GM19467 (cell line): ENCODE data around the gene NAA40.

Experiments used
- ATAC-seq: cut with Tn5 transposase; IDR thresholded peaks from one replicate; pipeline ENCODE4 v1.9.1; 2021; ENCODE audit warnings: mild to moderate bottlenecking, moderate library complexity; ENCODE audit not compliant: unreplicated experiment

The NAA40 gene

DNA sequence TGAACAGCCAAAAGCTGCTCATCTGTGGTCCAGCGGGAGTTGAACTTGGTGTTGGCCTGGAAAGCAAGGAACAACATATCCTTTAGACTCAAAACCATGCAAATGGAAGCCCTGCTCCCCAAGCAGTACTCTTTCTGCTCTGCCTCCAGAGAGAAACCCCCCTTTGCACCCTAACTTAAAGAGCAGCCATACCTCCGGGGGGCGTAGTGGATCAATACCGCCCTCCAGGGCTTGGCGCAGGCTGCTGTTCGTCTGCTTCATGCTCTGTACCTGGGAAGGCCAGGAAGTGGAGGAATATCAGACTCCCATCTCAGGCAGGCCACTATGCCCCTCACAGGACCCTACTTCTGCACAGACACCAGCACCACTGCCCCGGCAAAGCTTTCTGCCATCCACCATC is 26.1 kb upstream of the NAA40 start:
- ATAC-seq: no peak

DNA sequence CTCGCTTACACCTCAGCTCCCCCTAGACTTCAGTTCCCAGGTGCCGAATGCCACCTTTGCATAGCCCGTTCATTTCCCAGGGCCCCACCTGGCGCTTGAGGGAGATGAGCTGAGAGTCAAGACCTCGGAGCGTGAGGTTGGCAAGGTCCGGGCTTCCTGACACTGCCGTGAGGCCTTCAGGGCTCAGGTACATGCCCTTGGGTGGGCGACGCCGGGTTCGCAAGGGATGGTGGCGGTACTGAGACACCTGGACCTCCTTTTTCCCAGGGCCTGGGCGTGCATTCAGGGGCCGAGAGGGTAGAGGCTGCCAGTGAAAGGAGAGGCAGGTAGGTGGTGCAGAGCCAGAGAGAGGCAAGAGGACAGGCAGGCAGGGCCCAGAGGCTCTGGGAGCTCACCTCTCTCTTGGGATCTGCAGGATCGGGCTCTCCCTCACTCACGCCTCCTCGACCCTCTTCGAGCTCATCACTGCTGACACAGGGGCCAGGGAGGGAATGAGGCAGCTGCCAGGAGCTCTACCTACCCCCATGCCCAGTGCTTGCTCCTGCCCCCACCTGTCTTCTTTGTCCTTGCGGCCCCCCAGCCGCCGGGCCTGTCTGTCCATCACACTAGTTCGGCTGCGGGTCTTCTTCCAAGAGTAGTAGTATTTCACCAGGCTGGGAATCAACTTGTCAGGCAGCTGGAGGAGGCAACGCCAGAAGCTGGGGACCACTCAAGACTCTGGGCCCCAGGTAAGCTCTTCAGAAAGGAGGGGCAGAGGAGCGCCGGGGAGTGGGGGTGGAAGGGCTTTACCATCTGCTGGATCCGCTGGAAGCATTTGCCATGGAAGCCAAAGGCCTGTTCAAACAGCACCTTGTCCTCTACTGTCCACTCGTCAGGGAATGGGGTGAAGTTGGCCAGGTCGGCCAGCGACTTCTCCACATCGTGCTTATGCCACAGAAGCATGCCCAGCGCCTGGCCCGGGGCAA is 24.7 kb upstream of the NAA40 start:
- no peak for ATAC-seq

DNA sequence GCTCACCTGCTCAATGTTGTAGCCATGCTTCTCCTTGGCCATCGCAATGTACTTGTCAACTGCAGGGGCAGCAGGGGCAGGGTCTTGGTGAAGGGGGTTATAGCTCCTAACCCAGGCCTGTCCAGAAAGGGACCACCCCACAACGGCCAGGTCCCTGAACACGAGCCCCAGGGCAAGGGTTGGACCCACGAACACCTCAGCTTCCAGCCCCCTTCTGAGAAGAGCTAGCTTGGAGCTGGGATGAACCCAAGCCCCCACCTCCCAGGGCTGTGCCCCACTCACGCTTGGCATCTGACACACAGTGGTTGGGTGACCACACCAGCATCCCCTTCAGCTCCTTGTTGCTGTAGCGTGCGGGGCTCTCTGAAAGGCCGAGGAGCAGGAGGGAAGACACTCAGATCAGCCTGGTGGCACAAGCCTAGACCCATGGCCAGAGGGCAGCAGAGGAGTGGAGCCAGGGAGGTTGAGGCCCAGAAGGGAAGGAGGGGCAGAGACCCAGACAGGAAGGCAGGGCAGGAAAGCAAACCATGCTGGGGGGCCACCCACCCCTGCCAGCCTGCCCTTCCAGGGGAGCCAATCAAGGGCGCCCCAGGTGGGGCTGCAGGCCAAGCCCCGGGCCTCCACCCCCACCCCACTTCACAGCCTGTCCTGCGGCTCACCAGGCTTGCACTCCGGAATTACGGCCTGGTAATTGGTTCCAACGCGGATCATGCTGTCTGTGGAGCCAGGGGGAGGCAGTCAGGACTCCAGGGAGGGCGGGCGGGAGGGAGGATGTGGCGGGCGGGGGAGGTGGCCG is 23.7 kb upstream of the NAA40 start:
- no peak for ATAC-seq

DNA sequence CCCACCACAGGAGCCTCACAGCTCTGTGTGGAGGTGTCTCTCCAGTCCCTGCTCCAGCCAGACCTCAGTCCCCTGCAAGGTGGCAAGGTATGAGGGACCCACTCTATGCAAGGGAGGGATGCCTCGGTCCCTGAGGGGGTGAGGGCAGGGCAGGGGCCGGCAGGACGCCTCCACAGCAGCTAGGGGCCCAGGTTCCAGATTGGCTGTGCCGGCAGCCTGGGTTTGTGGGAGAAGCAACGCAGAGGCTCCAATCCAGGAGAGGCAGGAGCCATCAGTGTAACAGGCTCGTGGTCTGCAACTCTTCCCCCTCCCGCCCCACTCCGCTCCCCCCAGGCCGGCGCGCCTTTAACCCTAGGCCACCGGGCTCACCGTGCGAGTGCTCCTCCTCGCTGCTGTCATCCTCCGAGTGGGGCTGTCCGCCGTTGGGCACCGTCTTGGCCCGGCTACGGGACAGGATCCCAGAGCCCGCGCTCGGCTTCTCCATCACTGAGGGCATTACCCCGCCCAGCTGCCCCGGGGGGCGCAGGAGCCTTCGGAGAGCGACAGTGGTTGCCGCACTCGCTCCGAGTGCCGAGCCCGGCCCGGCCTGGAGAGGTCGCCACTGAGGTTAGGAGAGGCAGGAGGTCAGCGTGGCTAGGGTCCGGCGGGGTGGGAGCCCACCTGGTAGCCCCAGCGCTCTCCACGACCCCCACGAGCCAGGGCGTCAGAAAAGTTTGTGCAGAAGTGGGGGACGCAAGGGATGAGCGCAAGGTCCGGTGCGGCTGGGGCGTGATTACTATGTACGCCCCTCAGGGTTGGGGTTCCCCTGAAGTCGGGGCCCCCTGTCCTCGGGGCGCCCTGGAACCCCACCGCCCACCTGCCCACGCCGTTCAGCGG is 22.6 kb upstream of the NAA40 start:
- no peak for ATAC-seq

DNA sequence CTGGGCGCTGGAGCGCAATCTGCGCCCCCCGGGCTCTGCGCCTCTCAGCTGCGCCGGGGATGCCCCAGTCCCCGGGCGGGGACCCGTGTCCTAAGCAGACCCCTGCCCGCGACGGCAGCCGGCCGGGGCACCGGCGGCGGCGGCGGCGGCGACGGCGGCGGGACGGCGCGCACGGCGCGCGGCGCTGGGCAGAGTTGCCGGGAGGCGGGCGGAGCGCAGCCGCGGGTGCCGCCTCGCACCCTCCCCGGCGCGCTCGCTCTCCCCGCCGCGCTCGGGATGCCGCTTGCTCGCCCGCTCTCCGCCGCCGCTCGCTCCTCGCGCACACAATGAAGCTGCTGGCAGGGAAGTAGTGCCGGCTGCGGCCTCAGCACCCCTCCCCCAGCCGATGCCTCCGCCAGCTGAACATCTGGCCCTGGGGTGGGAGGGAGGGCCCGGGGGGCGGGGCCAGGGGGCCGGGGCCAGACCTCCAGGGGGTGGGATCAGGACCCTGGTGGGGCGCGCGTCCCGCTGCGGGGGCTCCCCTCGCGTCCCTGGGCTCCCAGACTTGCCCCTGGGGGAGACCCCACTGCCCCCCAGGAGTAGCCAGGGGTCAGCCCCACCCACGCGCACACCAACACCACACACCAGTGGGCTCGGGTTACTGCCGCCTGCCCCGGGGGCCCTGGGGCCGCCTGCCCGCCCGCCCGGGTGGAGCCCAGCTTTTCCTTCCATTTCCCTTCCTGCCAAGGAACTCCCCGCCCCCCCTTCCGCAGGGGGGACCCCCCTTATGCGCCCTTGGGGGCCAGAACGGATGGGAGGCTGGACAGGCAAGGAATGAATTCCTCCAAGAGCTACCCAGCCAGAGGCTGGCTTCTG is 21.7 kb upstream of the NAA40 start, which contains the start of gene RCOR2:
Gene RCOR2 (minus strand): TSS at position 328 of the 855 bp plus-strand sequence. CDS start 708 bp downstream, outside the sequence.
- no peak for ATAC-seq

DNA sequence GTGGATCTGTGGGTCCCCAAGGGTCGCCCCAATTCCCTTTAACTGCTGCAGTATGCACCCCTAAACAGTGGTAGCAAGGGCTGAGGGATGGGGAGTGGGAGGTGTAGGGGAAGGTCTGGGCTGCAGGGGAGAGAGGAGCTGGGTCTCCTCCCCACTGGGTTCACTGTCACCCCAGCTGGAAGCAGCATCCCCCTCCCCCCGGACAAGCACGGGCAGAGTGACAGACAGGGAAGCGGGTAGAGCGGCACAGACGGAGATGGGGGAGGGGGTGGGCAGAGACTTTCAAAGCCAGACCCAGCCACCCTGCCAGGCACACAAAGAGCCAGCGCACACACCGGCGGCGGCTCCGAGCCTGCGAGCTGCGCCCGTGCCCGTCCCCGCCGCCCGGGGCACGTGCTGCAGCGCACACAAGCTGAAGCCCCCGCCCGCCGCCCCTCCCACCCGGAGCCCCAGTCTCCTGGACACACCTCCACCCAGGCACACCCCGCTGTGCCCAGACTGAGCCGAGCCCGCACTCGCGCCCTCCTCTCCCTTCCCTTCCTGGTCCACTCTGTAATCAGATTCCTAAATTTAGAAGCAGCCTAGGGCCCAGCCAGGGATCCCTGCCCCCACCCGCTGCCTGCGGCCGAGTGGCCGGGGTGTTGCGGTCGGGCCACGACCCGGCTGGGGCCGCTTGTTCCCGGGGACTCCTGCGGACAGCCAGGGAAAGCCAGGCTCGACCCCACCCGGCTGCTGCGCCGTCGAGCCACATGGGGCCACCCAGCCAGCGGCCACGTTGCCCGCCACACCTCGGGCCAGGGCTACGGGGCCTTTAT is 20.9 kb upstream of the NAA40 start:
- no peak for ATAC-seq

DNA sequence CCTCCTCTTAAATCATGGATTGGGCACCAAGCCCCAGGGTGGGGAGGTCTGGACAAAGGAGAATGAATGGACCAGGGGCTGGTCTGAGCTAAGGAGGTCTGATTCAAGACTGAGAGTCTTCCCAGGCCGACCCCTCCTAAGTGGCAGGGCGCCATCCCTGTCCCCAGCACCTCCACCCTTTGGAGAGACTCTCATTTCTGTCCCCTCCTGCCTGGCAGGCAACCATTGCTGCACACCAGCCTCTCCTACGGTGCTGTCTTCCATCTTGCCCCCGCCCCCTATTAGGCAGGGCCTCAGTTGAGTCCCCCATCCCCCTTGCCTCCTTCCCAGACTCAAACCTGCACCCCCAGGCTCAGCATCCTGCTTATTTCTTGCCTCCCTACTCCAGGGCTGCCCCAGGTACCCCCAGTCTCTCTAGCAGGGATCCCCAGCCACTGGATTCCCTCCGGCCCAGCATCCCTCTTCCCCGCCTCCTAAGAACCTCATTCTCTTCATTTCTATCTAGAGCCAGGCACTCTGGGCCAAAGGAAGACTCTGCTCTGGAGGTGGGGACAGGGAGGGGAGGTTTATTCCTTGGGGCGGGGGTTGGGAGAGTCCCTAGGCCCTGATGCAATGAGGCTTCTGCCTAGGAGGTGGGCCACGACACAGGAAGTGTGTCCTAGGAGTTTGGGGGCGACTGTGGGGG is 20.2 kb upstream of the NAA40 start:
- no peak for ATAC-seq

DNA sequence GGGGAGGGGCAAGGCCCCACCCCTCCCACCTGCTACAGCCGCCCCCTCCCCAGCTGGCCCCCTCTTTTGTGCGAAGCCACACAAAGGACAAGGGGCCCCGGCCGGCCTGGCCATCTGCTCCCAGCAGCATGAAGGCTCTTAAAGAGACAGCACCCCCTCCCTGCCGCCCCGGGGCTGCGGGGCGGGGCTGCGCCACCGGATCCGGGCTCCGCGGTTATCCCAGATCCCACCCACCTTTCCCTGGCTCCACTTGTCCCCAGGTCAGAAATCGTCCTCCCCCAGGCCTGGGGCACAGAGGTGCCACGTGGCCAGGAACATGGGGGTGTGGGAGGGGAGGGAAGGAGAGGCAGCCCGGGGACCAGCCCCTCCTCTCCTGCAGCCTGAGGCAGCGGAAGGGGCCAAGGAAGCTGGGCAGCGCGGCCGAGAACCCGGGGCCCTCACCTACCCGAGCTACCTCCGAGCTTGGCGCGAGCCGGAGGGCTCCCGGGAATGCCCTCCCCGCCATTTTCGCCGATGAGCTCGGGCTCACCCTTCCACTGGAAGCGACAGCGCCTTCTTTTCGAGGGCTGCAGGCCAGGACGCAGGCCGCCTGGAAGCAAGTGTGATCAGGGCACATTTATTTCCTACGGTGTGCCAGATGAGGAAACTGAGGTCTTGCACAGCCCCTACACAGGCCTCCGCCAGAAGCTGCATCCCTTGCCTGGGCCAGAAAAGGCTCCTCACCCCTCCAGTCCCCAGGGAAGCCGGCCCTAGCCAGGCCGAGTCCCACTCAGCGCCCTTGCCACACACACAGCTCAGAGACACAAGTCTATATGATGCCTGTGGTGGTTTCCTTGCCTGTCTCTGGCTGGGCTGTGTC is 19.3 kb upstream of the NAA40 start:
- ATAC-seq: no peak

DNA sequence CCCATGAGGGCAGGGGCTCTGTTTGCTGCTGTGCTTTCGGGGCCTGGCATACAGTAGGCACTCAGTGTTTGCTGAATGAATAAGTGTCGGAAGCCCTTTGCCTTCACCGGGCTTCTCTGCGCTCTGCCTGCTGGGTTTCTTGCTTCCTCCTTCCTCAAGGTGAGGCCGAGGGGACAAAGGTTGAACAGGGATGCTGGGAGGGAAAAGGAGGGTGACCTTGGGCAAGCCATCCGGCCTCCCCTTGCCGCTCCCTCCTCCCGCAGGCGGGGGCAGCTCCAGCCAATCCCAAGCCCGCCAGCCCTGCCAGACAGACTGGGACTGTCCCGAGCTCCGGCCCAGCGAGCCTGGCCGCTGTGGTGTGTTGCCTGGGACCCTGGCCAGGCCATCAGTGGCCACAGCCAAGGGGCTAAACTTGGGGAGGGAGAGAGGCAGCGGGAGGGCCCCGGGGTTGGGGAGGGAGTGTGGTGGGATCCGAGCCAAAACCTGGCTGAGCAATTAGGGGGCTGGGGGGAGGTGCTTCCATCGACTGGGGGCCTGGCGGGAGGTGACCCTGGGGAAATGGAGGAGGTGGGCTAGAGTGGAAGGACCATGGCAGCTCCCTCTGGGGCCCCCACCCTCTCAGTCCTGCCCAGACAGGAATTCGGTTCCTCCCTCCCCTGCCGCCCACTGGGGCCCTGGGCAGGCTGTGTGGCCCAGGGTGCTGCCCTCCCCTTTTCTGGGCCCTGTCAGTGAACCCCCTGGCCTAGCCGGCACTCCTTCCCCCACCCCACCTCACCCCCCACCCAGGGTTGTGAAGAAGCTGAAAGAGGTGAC is 18.5 kb upstream of the NAA40 start:
- ATAC-seq: no peak

DNA sequence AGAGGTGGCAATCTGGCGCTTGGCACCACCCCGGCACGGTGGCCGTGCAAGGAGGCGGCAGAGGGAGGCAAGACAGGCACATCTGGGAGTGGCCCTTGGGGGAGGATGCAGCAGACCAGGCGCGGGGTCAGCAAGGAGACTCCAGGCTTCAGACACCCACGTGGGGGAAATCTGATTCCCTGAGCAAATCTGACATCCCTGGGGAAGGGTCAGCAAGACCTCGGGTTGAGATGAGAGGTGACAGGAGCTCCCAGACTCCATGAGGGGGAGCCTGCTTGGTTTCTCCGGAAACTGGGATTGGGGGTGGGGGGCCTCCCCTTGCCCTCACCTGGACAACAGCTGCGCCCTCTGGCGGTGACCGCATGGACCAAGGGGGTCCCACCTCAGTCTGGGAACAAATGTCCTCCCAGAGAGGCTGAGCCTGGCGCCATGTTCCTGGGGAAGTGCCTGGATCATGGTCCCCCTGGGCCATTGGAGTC is 17.8 kb upstream of the NAA40 start:
- no peak for ATAC-seq

DNA sequence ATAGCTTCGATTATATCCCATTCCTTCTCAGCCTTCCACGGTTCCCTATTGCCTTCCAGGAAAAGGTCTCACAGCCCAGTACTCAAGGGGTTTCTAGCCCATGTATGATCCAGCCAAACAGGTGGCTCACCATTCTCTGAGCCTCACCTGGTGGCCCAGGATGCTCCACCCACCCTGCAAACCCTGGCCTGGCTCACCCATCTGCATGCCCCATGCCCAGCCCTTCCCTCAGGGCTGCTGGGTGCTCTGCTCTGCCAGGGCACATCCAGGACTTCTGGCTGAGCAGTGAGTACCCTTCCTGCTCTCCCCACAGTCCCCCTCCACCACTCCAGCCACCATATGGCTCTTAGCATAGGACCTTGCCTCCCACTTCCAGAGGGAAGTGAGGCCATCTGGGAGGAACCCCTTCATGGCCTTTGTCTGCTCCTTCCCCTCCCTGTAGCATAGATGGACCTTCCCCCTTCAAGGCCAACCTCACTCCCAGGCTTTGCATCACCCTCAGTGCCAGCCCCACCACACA is 16.1 kb upstream of the NAA40 start:
- ATAC-seq: no peak

DNA sequence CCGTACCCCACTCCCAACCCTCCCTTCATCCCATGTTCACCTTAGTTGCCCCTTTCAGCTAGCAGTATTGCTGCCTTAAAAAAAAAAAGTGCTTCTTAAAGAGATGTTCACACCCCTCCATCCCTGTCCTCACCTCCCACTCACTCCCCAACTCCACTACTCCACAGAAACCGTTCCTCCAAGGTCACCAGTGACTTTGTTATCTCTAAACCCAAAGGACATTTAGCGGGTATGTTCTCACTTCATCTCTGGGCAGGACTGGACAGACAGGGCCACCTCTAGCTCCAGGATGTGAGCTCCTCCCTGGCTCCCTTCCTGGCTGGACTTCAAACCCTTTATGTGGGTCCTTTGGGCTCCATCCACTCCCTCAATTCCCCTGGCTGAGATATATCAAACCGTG is 15.5 kb upstream of the NAA40 start:
- ATAC-seq: no peak

DNA sequence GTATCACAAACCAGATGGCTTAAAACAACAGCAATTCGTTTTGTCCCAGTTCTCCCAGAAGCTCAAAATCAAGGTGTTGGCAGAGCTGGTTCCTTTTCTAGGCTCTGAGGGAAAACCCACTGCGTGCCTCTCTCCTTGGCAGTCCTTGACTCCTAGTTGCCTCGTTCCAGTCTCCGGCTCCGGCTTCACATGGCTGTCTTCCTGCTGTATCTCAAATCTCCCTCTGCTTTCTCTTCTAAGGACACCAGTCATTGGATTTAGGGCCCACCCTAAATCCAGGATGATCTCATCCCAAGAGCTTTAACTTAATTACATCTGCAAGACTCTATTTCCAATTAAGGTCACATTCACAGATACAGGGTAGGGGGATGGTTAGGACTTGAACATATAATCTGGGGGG is 9.2 kb upstream of the NAA40 start:
- ATAC-seq: no peak

DNA sequence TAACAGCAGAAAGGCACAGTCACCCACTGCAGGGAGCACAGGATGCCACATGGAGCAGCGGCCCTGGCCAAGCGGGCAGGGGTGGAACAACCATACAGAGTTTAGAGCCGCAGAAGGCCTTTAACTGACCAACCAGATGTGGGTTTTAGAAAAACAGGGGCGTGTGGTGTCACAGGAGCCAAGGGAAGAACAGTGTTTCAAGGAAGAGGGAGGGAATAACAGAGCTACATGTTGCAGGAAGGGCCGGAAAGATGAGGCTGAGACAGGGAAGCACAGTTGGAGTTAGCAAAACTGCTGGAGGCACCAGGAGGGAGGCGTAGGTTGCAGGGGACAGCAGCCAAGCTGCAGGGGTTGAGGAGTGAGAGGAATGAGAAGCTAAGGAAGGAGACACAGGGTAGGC is 7.8 kb upstream of the NAA40 start:
- ATAC-seq: no peak

DNA sequence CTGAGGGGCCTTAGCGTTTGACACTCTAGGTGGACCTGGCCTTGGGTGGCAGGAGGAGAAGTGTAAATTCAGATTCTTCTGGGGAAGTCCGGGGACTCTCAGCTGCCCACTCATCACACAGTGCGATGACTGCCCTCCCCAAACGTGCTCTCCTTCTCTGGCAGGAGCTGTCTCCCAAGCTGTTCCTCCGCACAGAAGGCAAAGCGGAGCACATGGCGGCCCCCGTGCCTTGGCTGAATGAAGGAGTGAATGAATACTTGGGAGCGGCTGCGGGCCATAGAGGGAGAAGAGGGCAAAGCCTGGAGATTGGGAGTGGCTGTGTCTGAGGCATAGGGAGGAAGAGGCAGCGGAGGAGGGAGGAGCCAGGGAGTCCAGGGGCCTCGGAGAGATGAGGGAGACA is 6.9 kb upstream of the NAA40 start:
- ATAC-seq: no peak

DNA sequence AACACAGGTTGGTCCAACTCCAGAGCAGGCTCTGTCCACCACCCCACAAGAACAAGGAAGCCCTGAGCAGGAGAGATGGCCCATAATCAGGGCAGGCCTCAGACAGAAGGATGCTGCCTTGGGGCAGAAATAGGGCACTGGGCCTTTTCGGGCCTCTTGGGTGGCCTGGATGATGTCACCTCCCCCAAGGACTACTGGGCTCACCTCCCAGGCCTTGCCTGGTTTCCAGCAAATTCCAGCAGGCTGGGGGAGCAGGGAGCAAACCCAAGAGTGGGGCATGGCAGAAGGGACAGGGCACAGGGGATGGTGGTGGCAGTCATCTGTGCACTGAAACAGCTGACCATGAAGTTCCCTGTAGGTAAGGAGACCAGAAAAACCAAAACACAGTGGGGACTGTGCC is 5.3 kb upstream of the NAA40 start:
- no peak for ATAC-seq
